GM13977 (cell line): Measurements from ENCODE around the gene PDK2.

Experiments
- DNase-seq: peaks from one replicate; pipeline ENCODE4 v3.0.0; 2012; ENCODE audit warnings: low spot score
- CTCF ChIP-seq: IDR thresholded peaks from 2 replicates; pipeline ENCODE4 v1.5.1; 2012; ENCODE audit warnings: mild to moderate bottlenecking, control low read depth; ENCODE audit not compliant: insufficient read depth; ENCODE audit errors: extremely low read depth, missing control alignments
- in situ Hi-C: fragments of 300-500 bp; cut with MboI; formaldehyde crosslinking; loops from one replicate; pipeline ENCODE4 v1.12.0; 2022; ENCODE audit warnings: low sequenced_read_pairs, low pct_unique_long_range_greater_than_20kb, mixed read lengths, inconsistent platforms; ENCODE audit not compliant: unreplicated experiment

Gene PDK2

GRCh38 chr17:50101346-50102163 lies 6.4 kb downstream of the PDK2 start:
- no peak for TF ChIP-seq CTCF
- no peak for DNase-seq
- in situ Hi-C loops: no loop called here

- in situ Hi-C loops: no loop called here
- no peak for DNase-seq
- TF ChIP-seq CTCF: no peak
Measured at GRCh38 chr17:50102164-50102991, 7.2 kb downstream of the PDK2 start.

GRCh38 chr17:50103252-50103651 lies 8.1 kb downstream of the PDK2 start:
- in situ Hi-C loops: no loop called here
- TF ChIP-seq CTCF: no peak

GRCh38 chr17:50103941-50104340 lies 8.8 kb downstream of the PDK2 start:
- no peak for TF ChIP-seq CTCF
- no peak for DNase-seq
- in situ Hi-C loops: no loop called here

More at GRCh38 chr17:50103252-50103651, 8.1 kb downstream of the PDK2 start:
- no peak for DNase-seq

GRCh38 chr17:50105811-50106210 lies 10.7 kb downstream of the PDK2 start:
- TF ChIP-seq CTCF: no peak
- in situ Hi-C loops: no loop called here

GRCh38 chr17:50106393-50107131 lies 11.4 kb downstream of the PDK2 start:
- in situ Hi-C loops: no loop called here
- no peak for DNase-seq
- TF ChIP-seq CTCF: no peak

More at GRCh38 chr17:50105811-50106210, 10.7 kb downstream of the PDK2 start:
- DNase-seq: no peak
